HEK293T (cell line): ENCODE results near the gene TBC1D16.

Source experiments
- CTCF ChIA-PET: fragments of 350-600 bp; formaldehyde crosslinking; extraction: SDS; loops from one replicate; lab custom pipeline; 2021; ENCODE audit warnings: antibody characterized with exemption, inconsistent platforms; lab: Yijun Ruan, JAX
- POLR2A ChIA-PET: fragments of 350-600 bp; formaldehyde crosslinking; extraction: SDS; loops from one replicate; lab custom pipeline; 2020; ENCODE audit warnings: antibody characterized with exemption, inconsistent platforms; lab: Yijun Ruan, JAX
- DNase-seq: peaks from one replicate; pipeline ENCODE4 v3.0.0; 2012; ENCODE audit warnings: mixed read lengths; ENCODE audit errors: extremely low spot score
- ARNT ChIP-seq: fragments of 450-650 bp; IDR thresholded peaks from 2 replicates; pipeline ENCODE4 v1.6.1; 2017; ENCODE audit warnings: mild to moderate bottlenecking
- BHLHE40 ChIP-seq: fragments of 450-650 bp; IDR thresholded peaks from 2 replicates; pipeline ENCODE4 v1.6.1; 2016; ENCODE audit warnings: mild to moderate bottlenecking, moderate library complexity, borderline replicate concordance
- CTBP1 ChIP-seq: fragments of 450-650 bp; IDR thresholded peaks from 2 replicates; pipeline ENCODE4 v1.6.1; 2016; ENCODE audit warnings: borderline replicate concordance
- ELF4 ChIP-seq: fragments of 450-650 bp; IDR thresholded peaks from 2 replicates; pipeline ENCODE4 v1.6.1; 2017; ENCODE audit warnings: antibody characterized with exemption
- FOXA1 ChIP-seq: fragments of 450-650 bp; IDR thresholded peaks from 2 replicates; pipeline ENCODE4 v1.6.1; 2016; ENCODE audit warnings: mild to moderate bottlenecking
- FOXK2 ChIP-seq: fragments of 450-650 bp; IDR thresholded peaks from 2 replicates; pipeline ENCODE4 v1.6.1; 2016; ENCODE audit warnings: mild to moderate bottlenecking
- FOXM1 ChIP-seq: fragments of 450-650 bp; IDR thresholded peaks from 2 replicates; pipeline ENCODE4 v1.6.1; 2017; ENCODE audit warnings: mild to moderate bottlenecking, borderline replicate concordance
- HDGF ChIP-seq: fragments of 450-650 bp; IDR thresholded peaks from 2 replicates; pipeline ENCODE4 v1.6.1; 2017; ENCODE audit warnings: antibody characterized with exemption, borderline replicate concordance
- L3MBTL2 ChIP-seq: fragments of 450-650 bp; conservative IDR thresholded peaks from 2 replicates; pipeline ENCODE4 v1.6.1; 2016; ENCODE audit warnings: mild to moderate bottlenecking
- LEF1 ChIP-seq: fragments of 450-650 bp; IDR thresholded peaks from 2 replicates; pipeline ENCODE4 v1.6.1; 2017; ENCODE audit warnings: mild to moderate bottlenecking, borderline replicate concordance
- NFRKB ChIP-seq: fragments of 450-650 bp; IDR thresholded peaks from 2 replicates; pipeline ENCODE4 v1.6.1; 2016; ENCODE audit warnings: mild to moderate bottlenecking, moderate library complexity
- PKNOX1 ChIP-seq: fragments of 450-650 bp; IDR thresholded peaks from 2 replicates; pipeline ENCODE4 v1.6.1; 2016
- SP1 ChIP-seq: fragments of 450-650 bp; IDR thresholded peaks from 2 replicates; pipeline ENCODE4 v1.6.1; 2017
- SUZ12 ChIP-seq: fragments of 450-650 bp; IDR thresholded peaks from 2 replicates; pipeline ENCODE4 v1.6.1; 2016; ENCODE audit warnings: mild to moderate bottlenecking
- TARDBP ChIP-seq: fragments of 450-650 bp; IDR thresholded peaks from 2 replicates; pipeline ENCODE4 v1.6.1; 2016
- ZNF384 ChIP-seq: fragments of 450-650 bp; IDR thresholded peaks from 2 replicates; pipeline ENCODE4 v1.6.1; 2016

The TBC1D16 gene

GRCh38 chr17:80029258-80029974 lies 6.3 kb downstream of the TBC1D16 start:
- CTCF ChIA-PET, result interaction anchor here (1.1 kb wide), 1 partner anchor 21 kb away, joined by 4 read pairs; no protein-coding TSS in a partner anchor
- no peak for DNase-seq
- POLR2A ChIA-PET, result no interaction called here
- no peak for TF ChIP-seq HDGF
- no peak for TF ChIP-seq PKNOX1
- no peak for TF ChIP-seq NFRKB
- TF ChIP-seq L3MBTL2, result no peak
- no peak for TF ChIP-seq ARNT
- no peak for TF ChIP-seq SP1
- no peak for TF ChIP-seq CTBP1
- no peak for TF ChIP-seq BHLHE40
- TF ChIP-seq FOXA1, result no peak
- no peak for TF ChIP-seq LEF1
- TF ChIP-seq ZNF384, result no peak
- no peak for TF ChIP-seq FOXM1
- no peak for TF ChIP-seq SUZ12
- TF ChIP-seq TARDBP, result no peak
- no peak for TF ChIP-seq ELF4

GRCh38 chr17:80028030-80028429 lies 7.6 kb downstream of the TBC1D16 start:
- TF ChIP-seq TARDBP, result no peak
- no peak for TF ChIP-seq ZNF384
- no peak for TF ChIP-seq LEF1
- no peak for TF ChIP-seq FOXM1
- no peak for TF ChIP-seq NFRKB
- TF ChIP-seq SUZ12, result no peak
- TF ChIP-seq ELF4, result no peak
- no peak for TF ChIP-seq ARNT
- TF ChIP-seq CTBP1, result no peak
- no peak for TF ChIP-seq FOXA1
- TF ChIP-seq FOXK2, result no peak
- TF ChIP-seq PKNOX1, result no peak
- TF ChIP-seq BHLHE40, result no peak
- TF ChIP-seq L3MBTL2, result no peak
- ChIA-PET CTCF (no interaction called here), POLR2A (interaction anchor here (1.1 kb wide), 1 partner anchor 427 kb away, joined by 4 read pairs; no protein-coding TSS in a partner anchor)
- DNase-seq, result no peak

- CTCF ChIA-PET, result no interaction called here
- no peak for DNase-seq
- POLR2A ChIA-PET, result interaction anchor here (1.1 kb wide), 2 partner anchors 8 to 428 kb away, joined by 3 to 4 read pairs; no protein-coding TSS in a partner anchor
- TF ChIP-seq LEF1 (no peak), HDGF (no peak), PKNOX1 (no peak), SUZ12 (no peak), ARNT (no peak), ZNF384 (no peak)
These were observed 8.6 kb downstream of the TBC1D16 start for GRCh38 chr17:80027043-80027435.

- no peak for DNase-seq
- CTCF ChIA-PET, result no interaction called here
- POLR2A ChIA-PET, result interaction anchor here (1.1 to 1.8 kb wide), 3 partner anchors 8 to 428 kb away, joined by 3 to 5 read pairs (median 4); no protein-coding TSS in a partner anchor
- TF ChIP-seq ELF4 (no peak), CTBP1 (no peak)
These were observed 9.2 kb downstream of the TBC1D16 start for GRCh38 chr17:80026359-80027042.

- TF ChIP-seq HDGF (no peak), ELF4 (no peak), SUZ12 (no peak), PKNOX1 (no peak), TARDBP (no peak), NFRKB (no peak), ZNF384 (no peak), BHLHE40 (no peak), CTBP1 (no peak), LEF1 (no peak), FOXA1 (no peak), FOXM1 (no peak), L3MBTL2 (no peak), ARNT (no peak), FOXK2 (no peak), SP1 (no peak)
- DNase-seq, result no peak
- ChIA-PET CTCF (no interaction called here), POLR2A (interaction anchor here (0.7 to 1.8 kb wide), 2 partner anchors 22 to 32 kb away, joined by 4 to 5 read pairs; no protein-coding TSS in a partner anchor)
These were observed 9.9 kb downstream of the TBC1D16 start for GRCh38 chr17:80025796-80026195.
